H1 (cell line): ENCODE results near the gene YRDC. TPM values are rescaled to one million over a fixed set of nuclear protein-coding genes. Genes with fewer than 3 reads are reported as not detected.

Experiments used
- NRF1 ChIP-seq: IDR thresholded peaks from 2 replicates; pipeline ENCODE4 v1.6.1; 2011; ENCODE audit warnings: mild to moderate bottlenecking, low read depth, low read length, improper control_type of control experiment
- polyA plus RNA-seq, 7 experiments: library from polyadenylated mRNA; depleted of rRNA in 3 of 7; stranded (reverse) in 5 of 7; unstranded in 2 of 7; fragments of >200 nt in 5 of 7; fragments of 200-250 nt in 2 of 7; gene quantifications; 1 replicate in 5 of 7; 2 replicates in 1 of 7; 4 replicates in 1 of 7; pipeline versions ENCODE4 v1.2.1 to v1.2.3, GENCODE V29; 2011 to 2013; ENCODE audit warnings: missing spikeins in 2 of 7, mixed read lengths in 2 of 7
- total RNA-seq: library from RNA; stranded (reverse); fragmentation: NEBNext Ultra II Directional; extraction: Animal tissue kit (Norgen Biotek cat#: 25700); gene quantifications from 2 replicates; pipeline ENCODE4 v1.2.1, GENCODE V29; 2021

The YRDC gene
- total and polyA plus RNA-seq, 2 of the 8 experiments (the other 6 are each of a cell fraction or from before 2014, with no cell fraction given): 21.1 to 21.6 TPM

DNA sequence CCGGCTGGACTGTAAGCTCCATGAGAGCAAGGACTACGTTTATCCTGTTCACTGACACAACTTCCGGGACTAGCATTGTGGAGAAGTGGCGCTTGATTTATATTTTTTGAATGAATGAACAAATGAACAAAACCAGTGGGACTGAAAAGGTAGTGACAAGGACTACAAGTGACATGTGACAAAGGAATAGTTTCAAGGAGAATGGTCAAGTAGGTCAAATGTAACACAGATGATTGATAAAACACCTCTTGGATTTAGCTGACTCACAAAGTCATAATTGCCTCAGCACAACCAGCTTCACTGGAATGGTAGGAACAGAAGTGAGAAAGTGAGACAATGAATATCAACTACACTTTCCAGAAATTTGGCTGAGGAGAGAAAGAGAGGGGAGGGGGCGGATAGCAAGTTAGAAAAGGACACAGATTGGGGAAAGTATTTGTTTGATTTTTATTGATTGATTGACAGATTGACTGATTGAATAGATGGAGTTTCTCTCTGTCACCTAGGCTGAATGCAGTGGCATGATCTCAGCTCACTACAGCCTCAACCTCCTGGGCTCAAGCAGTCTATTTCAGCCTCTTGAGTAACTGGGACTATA lies 37.1 kb upstream of the YRDC start (continued):
- TF ChIP-seq NRF1: no peak
